Measurements from ENCODE around the gene PTRH1.
"Not testable (repeated sequence)": the region's sequence is repeated elsewhere in the genome, so short reads cannot be mapped to it uniquely, and the experiment has no call there.

The PTRH1 gene

GRCh38 chr9:127715470-127716337, at the start of gene PTRH1, which contains the start of gene TTC16:
TSS of gene PTRH1 (minus strand) at chr9:127715663. CDS start at chr9:127715639, 24 bp downstream.
TSS of gene TTC16 (plus strand) at chr9:127716079. CDS start at chr9:127716146, 67 bp downstream.
- Mint-ChIP-seq H3K36me3 (peaks cover 12 to 14% of the 10 kb centered on the region in 2 donors), H3K27ac (peak within 1 kb of the TSS; percentile 96), H3K4me3 (peak within 1 kb of the TSS; percentile 88 to 96), H3K9me3 (no peaks in the 10 kb centered on the region), H3K4me1 (peaks cover 17 to 34% of the 10 kb centered on the region in 2 donors), H3K27me3 (peaks cover 0 to under 1% of the 10 kb centered on the region in 2 donors)
- DNase-seq (peak; percentile 95), ATAC-seq (replicated peaks) (peak; percentile 97)

- no peaks in the 10 kb centered on the region for H3K9me3 Mint-ChIP-seq
- H3K4me1 Mint-ChIP-seq, result peaks cover 48 to 68% of the 10 kb centered on the region in 2 donors
- H3K27ac Mint-ChIP-seq, result peak overlapping the region; percentile 69
- DNase-seq (no peak), ATAC-seq (replicated peaks) (peak; percentile 63 to 68)
- H3K36me3 Mint-ChIP-seq, result peaks cover 58 to 65% of the 10 kb centered on the region in 2 donors
- H3K27me3 Mint-ChIP-seq, result no peaks in the 10 kb centered on the region
- H3K4me3 Mint-ChIP-seq, result no peak overlapping the region
Observed at GRCh38 chr9:127763918-127764384, 48.5 kb upstream of the PTRH1 start.

GRCh38 chr9:127762111-127762676, 46.7 kb upstream of the PTRH1 start:
- H3K4me1 Mint-ChIP-seq, result peaks cover 46 to 60% of the 10 kb centered on the region in 2 donors
- H3K27ac Mint-ChIP-seq, result peak overlapping the region; percentile 81
- H3K4me3 Mint-ChIP-seq, result no peak overlapping the region
- ATAC-seq (replicated peaks) (no peak), DNase-seq (no peak)
- H3K9me3 Mint-ChIP-seq, result no peaks in the 10 kb centered on the region
- H3K36me3 Mint-ChIP-seq, result peaks cover 56 to 64% of the 10 kb centered on the region in 2 donors
- H3K27me3 Mint-ChIP-seq, result no peaks in the 10 kb centered on the region

GRCh38 chr9:127761491-127761956, 46.1 kb upstream of the PTRH1 start:
- no peaks in the 10 kb centered on the region for H3K27me3 Mint-ChIP-seq
- peak overlapping the region; percentile 51 for H3K27ac Mint-ChIP-seq
- H3K9me3 Mint-ChIP-seq, result no peaks in the 10 kb centered on the region
- no peak for ATAC-seq (replicated peaks)
- no peak overlapping the region for H3K4me3 Mint-ChIP-seq
- no peak for DNase-seq
- peaks cover 42 to 53% of the 10 kb centered on the region in 2 donors for H3K4me1 Mint-ChIP-seq
- H3K36me3 Mint-ChIP-seq, result peaks cover 50 to 58% of the 10 kb centered on the region in 2 donors

- no peaks in the 10 kb centered on the region for H3K9me3 Mint-ChIP-seq
- peaks cover 46 to 54% of the 10 kb centered on the region in 2 donors for H3K36me3 Mint-ChIP-seq
- peaks cover 38 to 48% of the 10 kb centered on the region in 2 donors for H3K4me1 Mint-ChIP-seq
- H3K27ac Mint-ChIP-seq, result peak overlapping the region; percentile 69
- H3K27me3 Mint-ChIP-seq, result no peaks in the 10 kb centered on the region
- ATAC-seq (replicated peaks) (no peak), DNase-seq (no peak)
- H3K4me3 Mint-ChIP-seq, result no peak overlapping the region
Observed at GRCh38 chr9:127761061-127761460, 45.6 kb upstream of the PTRH1 start.

GRCh38 chr9:127758843-127759242, 43.4 kb upstream of the PTRH1 start:
- peak overlapping the region; percentile 88 for H3K27ac Mint-ChIP-seq
- DNase-seq (no peak), ATAC-seq (replicated peaks) (no peak)
- H3K4me1 Mint-ChIP-seq, result peaks cover 23 to 30% of the 10 kb centered on the region in 2 donors
- H3K9me3 Mint-ChIP-seq, result no peaks in the 10 kb centered on the region
- H3K36me3 Mint-ChIP-seq, result peaks cover 32 to 33% of the 10 kb centered on the region in 2 donors
- no peak overlapping the region for H3K4me3 Mint-ChIP-seq
- H3K27me3 Mint-ChIP-seq, result no peaks in the 10 kb centered on the region

- Mint-ChIP-seq H3K4me1 (peaks cover 15 to 23% of the 10 kb centered on the region in 2 donors), H3K36me3 (peaks cover 28 to 30% of the 10 kb centered on the region in 2 donors)
- not testable (repeated sequence) for H3K27ac Mint-ChIP-seq; H3K27me3 Mint-ChIP-seq; H3K9me3 Mint-ChIP-seq; ATAC-seq (replicated peaks); DNase-seq; H3K4me3 Mint-ChIP-seq
Observed at GRCh38 chr9:127756776-127757175, 41.3 kb upstream of the PTRH1 start.

GRCh38 chr9:127756233-127756632, 40.8 kb upstream of the PTRH1 start:
- Mint-ChIP-seq H3K36me3 (peaks cover 27 to 33% of the 10 kb centered on the region in 2 donors), H3K27me3 (no peaks in the 10 kb centered on the region), H3K27ac (no peak overlapping the region)

GRCh38 chr9:127755061-127756060, 39.9 kb upstream of the PTRH1 start:
- no peaks in the 10 kb centered on the region for H3K27me3 Mint-ChIP-seq
- no peaks in the 10 kb centered on the region for H3K9me3 Mint-ChIP-seq
- H3K36me3 Mint-ChIP-seq, result peaks cover 30 to 37% of the 10 kb centered on the region in 2 donors
- H3K27ac Mint-ChIP-seq, result no peak overlapping the region
- ATAC-seq (replicated peaks), result no peak
- H3K4me1 Mint-ChIP-seq, result peaks cover 13 to 23% of the 10 kb centered on the region in 2 donors
- H3K4me3 Mint-ChIP-seq, result no peak overlapping the region
- no peak for DNase-seq

More at GRCh38 chr9:127756233-127756632, 40.8 kb upstream of the PTRH1 start:
- DNase-seq (no peak), ATAC-seq (replicated peaks) (no peak)
- Mint-ChIP-seq H3K4me1 (peaks cover 15 to 23% of the 10 kb centered on the region in 2 donors), H3K4me3 (no peak overlapping the region), H3K9me3 (no peaks in the 10 kb centered on the region)

GRCh38 chr9:127754099-127755060, 38.9 kb upstream of the PTRH1 start:
- ATAC-seq (replicated peaks) (no peak), DNase-seq (no peak)
- no peak overlapping the region for H3K27ac Mint-ChIP-seq

GRCh38 chr9:127753622-127754021, 38.2 kb upstream of the PTRH1 start:
- DNase-seq (no peak), ATAC-seq (replicated peaks) (no peak)
- Mint-ChIP-seq H3K4me3 (no peak overlapping the region), H3K36me3 (peaks cover 35 to 47% of the 10 kb centered on the region in 2 donors), H3K27me3 (no peaks in the 10 kb centered on the region), H3K4me1 (peaks cover 10 to 20% of the 10 kb centered on the region in 2 donors), H3K27ac (peak overlapping the region; percentile 14), H3K9me3 (no peaks in the 10 kb centered on the region)

More at GRCh38 chr9:127754099-127755060, 38.9 kb upstream of the PTRH1 start:
- Mint-ChIP-seq H3K36me3 (peaks cover 35 to 44% of the 10 kb centered on the region in 2 donors), H3K27me3 (no peaks in the 10 kb centered on the region), H3K9me3 (no peaks in the 10 kb centered on the region), H3K4me1 (peaks cover 13 to 23% of the 10 kb centered on the region in 2 donors), H3K4me3 (no peak overlapping the region)

GRCh38 chr9:127753148-127753547, 37.7 kb upstream of the PTRH1 start:
- peak overlapping the region; percentile 42 for H3K27ac Mint-ChIP-seq
- ATAC-seq (replicated peaks), result no peak

More at GRCh38 chr9:127753148-127753547, 37.7 kb upstream of the PTRH1 start:
- Mint-ChIP-seq H3K4me3 (no peak overlapping the region), H3K9me3 (no peaks in the 10 kb centered on the region), H3K27me3 (no peaks in the 10 kb centered on the region), H3K36me3 (peaks cover 37 to 47% of the 10 kb centered on the region in 2 donors), H3K4me1 (peaks cover 7 to 16% of the 10 kb centered on the region in 2 donors)
- DNase-seq, result no peak
